Mesendoderm (in vitro differentiated cells): Measurements from ENCODE around the gene GCNT3.
"Not testable (repeated sequence)": the region's sequence is repeated elsewhere in the genome, so short reads cannot be mapped to it uniquely, and the experiment has no call there.

Experiments
- DNase-seq: peaks from one replicate; pipeline ENCODE4 v3.0.0; 2013
- H2AK5ac ChIP-seq: 2 replicates; pipeline ENCODE4 v1.6.1; 2013; ENCODE audit warnings: low read length, inconsistent platforms
- H2BK120ac ChIP-seq: 2 replicates; pipeline ENCODE4 v1.6.1; 2013; ENCODE audit warnings: low read depth, mild to moderate bottlenecking, low read length, moderate library complexity, mixed read lengths
- H2BK15ac ChIP-seq: replicated peaks from 2 replicates; pipeline ENCODE4 v1.6.1; 2013; ENCODE audit warnings: low read depth, mild to moderate bottlenecking, moderate library complexity
- H2BK5ac ChIP-seq: 2 replicates; pipeline ENCODE4 v1.6.1; 2013; ENCODE audit warnings: low read length, inconsistent platforms
- H3K18ac ChIP-seq: 2 replicates; pipeline ENCODE4 v1.6.1; 2013; ENCODE audit warnings: mild to moderate bottlenecking, low read length, mixed read lengths
- H3K23ac ChIP-seq: one replicate; pipeline ENCODE4 v1.6.1; 2013; ENCODE audit warnings: low read length
- H3K27ac ChIP-seq: 2 replicates; pipeline ENCODE4 v1.5.1; 2013; ENCODE audit warnings: low read depth, mild to moderate bottlenecking, inconsistent platforms, low read length, moderate library complexity
- H3K27me3 ChIP-seq: 2 replicates; pipeline ENCODE4 v1.6.1; 2013; ENCODE audit warnings: low read length, control low read depth, mild to moderate bottlenecking, inconsistent platforms; ENCODE audit not compliant: insufficient read depth, poor library complexity
- H3K36me3 ChIP-seq: 2 replicates; pipeline ENCODE4 v1.6.1; 2013; ENCODE audit warnings: low read length, inconsistent platforms; ENCODE audit not compliant: control insufficient read depth, insufficient read depth
- H3K4ac ChIP-seq: one replicate; pipeline ENCODE4 v1.6.1; 2013; ENCODE audit warnings: low read depth, mild to moderate bottlenecking, low read length, moderate library complexity
- H3K4me1 ChIP-seq: 2 replicates; pipeline ENCODE4 v1.6.1; 2013; ENCODE audit warnings: low read depth, low read length, inconsistent platforms; ENCODE audit not compliant: control insufficient read depth
- H3K4me2 ChIP-seq: 2 replicates; pipeline ENCODE4 v1.6.1; 2013; ENCODE audit warnings: low read length
- H3K4me3 ChIP-seq: 2 replicates; pipeline ENCODE4 v1.5.1; 2013; ENCODE audit warnings: mild to moderate bottlenecking, low read length
- H3K56ac ChIP-seq: one replicate; pipeline ENCODE4 v1.6.1; 2013; ENCODE audit warnings: low read length
- H3K79me1 ChIP-seq: 2 replicates; pipeline ENCODE4 v1.6.1; 2013; ENCODE audit warnings: low read length, inconsistent platforms
- H3K79me2 ChIP-seq: 2 replicates; pipeline ENCODE4 v1.6.1; 2013; ENCODE audit warnings: mild to moderate bottlenecking, low read length; ENCODE audit not compliant: control insufficient read depth, insufficient read depth
- H3K9ac ChIP-seq: 2 replicates; pipeline ENCODE4 v1.6.1; 2013; ENCODE audit warnings: low read length, inconsistent platforms
- H4K5ac ChIP-seq: one replicate; pipeline ENCODE4 v1.6.1; 2013; ENCODE audit warnings: low read length
- H4K8ac ChIP-seq: one replicate; pipeline ENCODE4 v1.6.1; 2013; ENCODE audit warnings: low read depth, mild to moderate bottlenecking, control low read depth, low read length, moderate library complexity
- WGBS: extraction: QIAGEN DNeasy Blood & Tissue Kit; methylation state at CpG from one replicate; pipeline ENCODE4 v1.1.7; 2013; ENCODE audit warnings: low lambda C conversion rate, missing lambda C conversion rate; ENCODE audit not compliant: insufficient coverage; ENCODE audit errors: extremely low coverage; 5-methylcytosine and 5-hydroxymethylcytosine counted together

The GCNT3 gene

DNA sequence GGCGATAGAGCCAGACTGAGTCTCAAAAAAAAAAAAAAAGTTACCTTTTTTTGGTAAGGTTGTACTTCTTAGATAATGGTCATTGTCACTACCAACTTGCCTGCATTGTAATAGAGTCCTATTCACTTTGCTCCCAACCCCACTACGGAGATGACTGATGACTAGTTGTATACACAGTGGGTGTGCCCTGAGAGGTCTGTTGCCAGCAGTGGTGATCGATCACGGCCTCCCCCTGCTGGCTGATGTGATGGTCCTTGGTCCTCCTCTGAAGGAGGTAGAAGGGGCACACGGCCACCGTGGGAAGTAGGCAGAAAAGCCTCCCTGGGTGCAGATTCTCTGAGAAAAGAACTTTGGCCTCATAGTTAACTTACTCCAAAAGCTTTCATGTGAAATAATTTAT is 10.7 kb downstream of the GCNT3 start:
- Histone ChIP-seq H3K56ac (no peak overlapping the region), H3K4me3 (no peak overlapping the region), H2BK5ac (no peak overlapping the region), H3K36me3 (no peaks in the 10 kb centered on the region), H3K27me3 (no peaks in the 10 kb centered on the region), H3K79me2 (no peaks in the 10 kb centered on the region), H3K23ac (no peak overlapping the region), H3K79me1 (no peaks in the 10 kb centered on the region), H4K5ac (no peak overlapping the region), H4K8ac (no peak overlapping the region), H2BK120ac (no peak overlapping the region), H2BK15ac (no peak overlapping the region), H2AK5ac (no peak overlapping the region), H3K27ac (no peak overlapping the region), H3K4me2 (no peak overlapping the region), H3K4me1 (no peaks in the 10 kb centered on the region), H3K9ac (no peak overlapping the region), H3K4ac (no peak overlapping the region), H3K18ac (no peak overlapping the region)
- WGBS: no CpG with 5 or more reads among the region's 6 CpGs
- DNase-seq: peak; percentile 71

DNA sequence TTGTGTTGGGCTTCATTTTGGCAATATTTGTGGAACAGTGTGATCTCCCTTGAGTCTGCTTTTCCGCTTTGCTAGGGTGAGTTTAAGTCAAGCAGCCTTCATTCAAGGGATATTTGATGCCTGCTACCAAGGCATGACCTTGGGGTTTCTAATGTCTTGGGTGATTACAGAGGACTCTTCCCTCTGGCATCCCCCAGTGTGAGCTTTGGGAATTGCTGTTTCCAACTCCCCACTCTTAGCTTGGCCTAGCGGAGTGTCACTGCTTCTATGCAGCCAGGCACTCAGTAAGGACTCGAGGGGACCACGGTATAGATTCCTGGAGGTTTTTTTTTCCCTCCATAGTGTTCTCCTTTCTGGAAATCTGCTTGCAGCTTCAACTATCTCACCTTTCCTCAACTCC is 21.1 kb downstream of the GCNT3 start:
- Histone ChIP-seq H3K4ac (no peak overlapping the region), H3K18ac (no peak overlapping the region), H4K8ac (no peak overlapping the region), H2BK5ac (no peak overlapping the region), H3K4me1 (no peaks in the 10 kb centered on the region), H3K9ac (no peak overlapping the region), H3K36me3 (no peaks in the 10 kb centered on the region), H3K56ac (no peak overlapping the region), H3K79me2 (no peaks in the 10 kb centered on the region), H2AK5ac (no peak overlapping the region), H4K5ac (no peak overlapping the region), H3K27ac (no peak overlapping the region), H2BK15ac (no peak overlapping the region), H3K27me3 (no peaks in the 10 kb centered on the region), H2BK120ac (no peak overlapping the region), H3K79me1 (no peaks in the 10 kb centered on the region), H3K4me2 (no peak overlapping the region), H3K4me3 (no peak overlapping the region), H3K23ac (no peak overlapping the region)
- DNase-seq: peak; percentile 80
- WGBS: no CpG with 5 or more reads among the region's 4 CpGs

DNA sequence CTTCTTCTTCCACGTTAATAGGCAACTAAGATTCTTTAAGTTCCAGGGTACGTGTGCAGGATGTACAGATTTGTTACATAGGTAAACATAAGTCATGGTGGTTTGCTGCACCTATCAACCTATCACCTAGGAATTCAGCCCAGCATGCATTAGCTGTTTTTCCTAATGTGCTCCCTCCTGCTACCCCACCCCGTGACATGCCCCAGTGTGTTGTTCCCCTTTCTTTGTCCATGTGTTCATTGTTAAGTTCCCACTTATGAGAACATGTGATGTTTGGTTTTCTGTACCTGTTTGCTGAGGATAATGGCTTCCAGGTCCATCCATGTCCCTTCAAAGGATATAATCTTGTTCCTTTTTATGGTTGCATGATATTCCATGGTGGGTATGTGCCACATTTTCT is 24.6 kb downstream of the GCNT3 start:
- Histone ChIP-seq H3K27ac (no peak overlapping the region), H3K23ac (no peak overlapping the region), H3K27me3 (no peaks in the 10 kb centered on the region), H2BK15ac (no peak overlapping the region), H3K9ac (no peak overlapping the region), H4K8ac (no peak overlapping the region), H3K4me2 (no peak overlapping the region), H3K36me3 (no peaks in the 10 kb centered on the region), H2BK5ac (no peak overlapping the region), H2BK120ac (no peak overlapping the region), H4K5ac (no peak overlapping the region), H3K56ac (no peak overlapping the region), H3K4ac (no peak overlapping the region), H3K18ac (no peak overlapping the region), H3K4me1 (no peaks in the 10 kb centered on the region), H2AK5ac (no peak overlapping the region), H3K4me3 (no peak overlapping the region), H3K79me2 (no peaks in the 10 kb centered on the region), H3K79me1 (no peaks in the 10 kb centered on the region)
- no CpG with 5 or more reads among the region's 3 CpGs for WGBS
- DNase-seq: no peak

DNA sequence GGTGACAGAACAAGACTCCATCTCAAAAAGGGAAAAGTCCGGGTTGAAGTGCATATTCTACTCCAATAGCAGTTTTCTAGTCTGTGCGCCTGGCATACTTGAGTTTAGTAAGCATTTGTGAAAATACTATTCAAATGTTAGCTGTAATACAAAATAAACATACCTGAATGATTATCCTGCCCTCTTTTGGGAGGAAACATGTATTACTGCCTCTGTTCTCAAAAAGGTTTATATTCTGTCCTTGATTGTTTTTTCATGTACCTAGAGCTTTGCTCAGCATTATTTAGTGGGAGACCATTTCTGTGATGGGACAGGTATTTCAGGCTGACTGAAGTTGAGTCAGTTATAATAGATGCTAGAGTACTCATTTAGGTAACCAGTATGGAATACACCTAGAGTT is 25.9 kb downstream of the GCNT3 start:
- H3K4ac ChIP-seq, DNase-seq, H3K36me3 ChIP-seq, H3K56ac ChIP-seq, H3K4me2 ChIP-seq, H3K4me1 ChIP-seq, H3K9ac ChIP-seq, H4K5ac ChIP-seq, H3K4me3 ChIP-seq, H2BK15ac ChIP-seq, H3K27me3 ChIP-seq, H4K8ac ChIP-seq, H3K27ac ChIP-seq, H3K79me2 ChIP-seq, H2AK5ac ChIP-seq, H3K23ac ChIP-seq, H3K79me1 ChIP-seq, H3K18ac ChIP-seq, H2BK120ac ChIP-seq, H2BK5ac ChIP-seq: not testable (repeated sequence)
- WGBS: no CpG with 5 or more reads among the region's 2 CpGs

DNA sequence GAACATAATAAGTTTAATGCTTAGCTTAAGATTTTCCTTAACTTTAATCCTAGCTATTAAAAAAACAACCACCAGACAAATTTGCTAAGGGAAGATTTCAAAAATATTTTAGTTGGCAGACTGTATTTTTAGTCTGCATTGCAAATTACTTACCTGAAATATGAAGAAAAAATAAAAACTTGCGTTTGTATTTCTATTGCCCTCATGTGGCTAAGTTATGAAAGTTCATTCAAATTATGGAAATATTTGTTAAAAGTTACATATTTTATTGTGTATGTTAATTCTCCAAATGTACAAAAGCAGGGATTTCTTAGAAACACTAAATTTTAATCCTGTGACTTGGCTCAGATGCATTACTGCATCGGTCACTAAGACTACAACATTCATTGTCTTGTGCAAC is 30.8 kb downstream of the GCNT3 start:
- no peak overlapping the region for H3K4ac ChIP-seq
- no peak overlapping the region for H3K4me2 ChIP-seq
- H3K79me2 ChIP-seq: no peaks in the 10 kb centered on the region
- no peak overlapping the region for H3K27ac ChIP-seq
- H4K5ac ChIP-seq: no peak overlapping the region
- no peak overlapping the region for H3K56ac ChIP-seq
- DNase-seq: no peak
- no peak overlapping the region for H3K23ac ChIP-seq
- H3K4me3 ChIP-seq: no peak overlapping the region
- no peak overlapping the region for H2BK5ac ChIP-seq
- WGBS: no CpG with 5 or more reads among the region's 2 CpGs
- H3K27me3 ChIP-seq: no peaks in the 10 kb centered on the region
- no peak overlapping the region for H2BK15ac ChIP-seq
- H4K8ac ChIP-seq: no peak overlapping the region
- no peak overlapping the region for H3K18ac ChIP-seq
- H2AK5ac ChIP-seq: no peak overlapping the region
- H3K9ac ChIP-seq: no peak overlapping the region
- no peak overlapping the region for H2BK120ac ChIP-seq
- peaks cover 5% of the 10 kb centered on the region for H3K36me3 ChIP-seq
- H3K4me1 ChIP-seq: no peaks in the 10 kb centered on the region
- no peaks in the 10 kb centered on the region for H3K79me1 ChIP-seq

DNA sequence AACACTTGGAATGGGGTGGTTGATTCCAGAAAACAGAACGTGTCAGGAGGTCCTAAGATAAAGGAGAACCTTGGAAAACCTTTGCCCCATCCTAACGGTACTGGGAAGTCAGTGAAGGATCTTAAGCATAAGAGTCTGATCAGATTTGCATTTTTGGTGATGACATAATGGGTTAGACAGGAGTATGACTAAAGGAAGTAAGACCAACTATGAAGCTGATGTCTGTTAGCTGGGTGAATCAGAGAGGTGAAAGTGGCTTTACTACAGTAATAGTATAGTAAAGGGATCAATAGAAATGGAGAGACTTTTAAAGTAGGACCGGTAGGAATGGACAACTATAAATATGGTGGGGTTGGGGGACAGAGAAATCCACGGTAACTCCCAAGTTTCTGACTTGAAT is 33.2 kb downstream of the GCNT3 start:
- no peak overlapping the region for H2BK5ac ChIP-seq
- H3K4ac ChIP-seq: no peak overlapping the region
- no peak overlapping the region for H3K4me3 ChIP-seq
- H2BK120ac ChIP-seq: no peak overlapping the region
- H4K5ac ChIP-seq: no peak overlapping the region
- H3K27ac ChIP-seq: no peak overlapping the region
- H3K27me3 ChIP-seq: no peaks in the 10 kb centered on the region
- WGBS: no CpG with 5 or more reads among the region's 4 CpGs
- peaks cover 5% of the 10 kb centered on the region for H3K36me3 ChIP-seq
- H3K4me2 ChIP-seq: no peak overlapping the region
- H3K79me2 ChIP-seq: no peaks in the 10 kb centered on the region
- H3K23ac ChIP-seq: no peak overlapping the region
- no peak overlapping the region for H3K18ac ChIP-seq
- no peaks in the 10 kb centered on the region for H3K79me1 ChIP-seq
- no peak overlapping the region for H4K8ac ChIP-seq
- H2AK5ac ChIP-seq: no peak overlapping the region
- H3K9ac ChIP-seq: no peak overlapping the region
- H3K4me1 ChIP-seq: no peaks in the 10 kb centered on the region
- no peak overlapping the region for H3K56ac ChIP-seq
- H2BK15ac ChIP-seq: no peak overlapping the region
- no peak for DNase-seq
